GM12872 (cell line): Measurements from ENCODE around the gene PPP1R14B.

ENCODE experiments used
- TF ChIP-seq, protein P1 (sequence below): IDR thresholded peaks from 3 replicates; pipeline ENCODE4 v1.5.1; 2011; ENCODE audit warnings: low read depth, mild to moderate bottlenecking, low read length, moderate library complexity; ENCODE audit not compliant: insufficient read depth

Gene PPP1R14B

GRCh38 chr11:64250415-64251015 is 3.8 kb upstream of the PPP1R14B start:
- TF ChIP-seq, protein P1, sequence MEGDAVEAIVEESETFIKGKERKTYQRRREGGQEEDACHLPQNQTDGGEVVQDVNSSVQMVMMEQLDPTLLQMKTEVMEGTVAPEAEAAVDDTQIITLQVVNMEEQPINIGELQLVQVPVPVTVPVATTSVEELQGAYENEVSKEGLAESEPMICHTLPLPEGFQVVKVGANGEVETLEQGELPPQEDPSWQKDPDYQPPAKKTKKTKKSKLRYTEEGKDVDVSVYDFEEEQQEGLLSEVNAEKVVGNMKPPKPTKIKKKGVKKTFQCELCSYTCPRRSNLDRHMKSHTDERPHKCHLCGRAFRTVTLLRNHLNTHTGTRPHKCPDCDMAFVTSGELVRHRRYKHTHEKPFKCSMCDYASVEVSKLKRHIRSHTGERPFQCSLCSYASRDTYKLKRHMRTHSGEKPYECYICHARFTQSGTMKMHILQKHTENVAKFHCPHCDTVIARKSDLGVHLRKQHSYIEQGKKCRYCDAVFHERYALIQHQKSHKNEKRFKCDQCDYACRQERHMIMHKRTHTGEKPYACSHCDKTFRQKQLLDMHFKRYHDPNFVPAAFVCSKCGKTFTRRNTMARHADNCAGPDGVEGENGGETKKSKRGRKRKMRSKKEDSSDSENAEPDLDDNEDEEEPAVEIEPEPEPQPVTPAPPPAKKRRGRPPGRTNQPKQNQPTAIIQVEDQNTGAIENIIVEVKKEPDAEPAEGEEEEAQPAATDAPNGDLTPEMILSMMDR = no peak

DNA sequence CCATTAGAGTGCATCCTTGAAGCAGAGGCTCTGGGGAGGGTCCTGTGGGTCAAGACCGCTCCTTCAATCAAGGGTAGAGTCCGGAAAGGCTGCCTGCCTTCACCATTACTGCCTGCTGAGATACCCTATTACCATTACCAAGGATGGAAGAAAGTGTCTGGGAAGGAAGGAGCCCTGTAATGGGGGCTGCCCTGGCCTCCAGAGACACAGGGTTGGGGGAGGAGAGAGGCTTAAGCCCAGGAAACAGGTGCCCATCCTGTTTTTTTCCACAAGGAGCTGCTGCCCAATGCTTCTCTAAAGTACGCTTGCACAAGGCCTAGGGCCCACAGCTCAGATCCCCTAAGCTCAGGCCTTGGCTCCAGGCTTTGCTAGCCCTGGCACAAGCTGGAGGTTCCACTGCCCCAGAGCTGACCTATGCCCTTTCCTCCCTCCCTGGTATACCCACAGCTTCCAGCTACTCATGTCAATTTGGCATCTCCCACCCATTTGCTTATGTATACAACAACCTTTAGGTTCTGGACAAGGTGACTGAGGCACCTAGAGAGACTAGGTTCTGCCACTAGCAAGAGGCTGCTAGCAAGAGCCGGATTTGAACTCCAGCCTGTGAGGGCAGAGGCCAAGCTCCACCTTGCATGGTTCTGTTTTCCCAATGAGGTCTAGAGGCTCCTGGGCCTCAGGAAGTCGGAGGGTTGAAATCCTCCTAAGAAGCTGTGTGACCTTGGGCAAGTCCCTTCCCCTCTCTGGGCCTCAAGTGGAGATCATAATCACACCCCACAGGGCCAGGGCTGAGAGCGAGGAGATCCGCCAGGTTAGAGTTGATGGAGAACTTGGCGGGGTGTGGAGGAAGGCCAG is 3.0 kb upstream of the PPP1R14B start:
- TF ChIP-seq, protein P1 = no peak

GRCh38 chr11:64249038-64249437 is 2.3 kb upstream of the PPP1R14B start:
- TF ChIP-seq, protein P1 = no peak

- TF ChIP-seq, protein P1 = no peak
These were observed 1.8 kb upstream of the PPP1R14B start for GRCh38 chr11:64248578-64248977.

DNA sequence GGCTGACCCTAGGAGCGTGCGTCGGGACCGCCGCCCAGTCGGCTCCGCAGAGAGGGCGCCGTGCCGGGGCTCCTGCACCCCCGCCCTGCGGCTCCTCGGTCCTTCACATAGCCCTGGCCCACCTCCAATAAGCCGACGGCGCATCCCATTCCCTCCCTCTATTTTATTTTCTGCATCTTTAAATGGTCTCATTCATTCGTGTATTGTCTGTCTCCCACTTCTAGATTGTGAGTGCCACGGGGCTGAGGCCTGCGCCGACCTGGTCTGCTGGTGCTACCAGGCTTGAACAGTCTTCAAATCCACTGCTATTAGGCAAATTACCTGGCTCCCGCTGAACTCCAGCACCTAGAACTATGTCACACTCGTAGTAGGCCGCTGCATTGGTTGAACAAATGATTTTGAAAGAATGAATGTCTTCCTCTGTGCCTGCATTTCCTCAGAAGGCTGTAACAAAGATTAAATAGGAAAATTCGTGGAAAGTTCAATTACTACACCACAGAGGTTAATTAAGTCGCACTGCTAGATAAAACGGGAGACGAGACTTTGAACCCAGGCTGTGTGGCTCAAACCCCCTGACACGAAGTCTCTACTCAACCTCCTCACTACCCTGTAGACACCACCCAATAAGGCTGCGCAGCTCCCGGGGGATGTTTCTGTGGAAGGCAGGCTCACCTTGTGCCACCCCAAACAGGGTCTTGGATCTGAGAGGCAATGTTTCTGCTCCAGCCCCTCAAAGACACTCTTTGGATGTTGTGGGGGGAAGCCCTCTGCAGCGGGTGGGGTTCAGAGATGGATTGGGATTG is 1.2 kb upstream of the PPP1R14B start:
- TF ChIP-seq, protein P1 = no peak

DNA sequence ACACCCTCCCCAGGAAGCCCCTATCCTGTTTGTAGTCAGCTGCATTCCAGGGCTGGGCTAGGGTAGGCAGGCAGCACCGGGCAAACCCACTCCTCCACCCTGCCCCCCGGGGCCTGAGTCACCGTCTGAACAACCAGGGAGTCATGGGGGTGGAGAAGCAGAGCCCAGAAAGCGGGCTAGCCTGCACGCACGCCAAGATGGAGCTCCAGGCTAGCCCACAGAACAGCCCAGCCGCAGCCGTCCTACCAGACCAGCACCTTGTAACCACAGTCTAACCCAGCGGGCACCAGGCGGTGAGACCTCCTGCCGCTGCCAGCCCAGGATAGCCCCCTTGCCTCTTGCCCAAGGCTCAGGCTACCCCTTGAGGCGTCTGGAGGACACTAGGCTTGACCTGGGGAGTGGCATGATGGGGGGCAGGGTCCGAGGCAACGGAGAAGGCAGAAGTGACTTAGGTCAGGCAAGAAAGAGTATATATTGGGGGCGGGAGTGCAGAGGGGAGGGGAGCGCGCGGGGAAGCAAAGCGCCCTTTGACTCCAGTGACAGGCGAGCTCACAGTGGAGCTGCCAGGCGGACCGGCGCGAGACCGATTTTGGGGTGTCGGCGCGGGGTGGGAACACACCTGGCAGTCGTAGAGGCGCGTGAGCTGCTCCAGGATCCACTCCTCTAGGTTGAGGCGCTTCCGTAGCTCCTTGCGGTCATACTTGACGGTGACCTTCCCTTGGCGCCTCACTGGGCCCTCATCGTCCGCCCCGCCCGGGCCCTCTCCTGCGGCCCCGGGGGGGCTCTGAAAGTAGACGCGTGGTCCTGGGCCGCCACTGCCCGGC is 734 bp downstream of the PPP1R14B start:
- TF ChIP-seq, protein P1 = no peak

- TF ChIP-seq, protein P1 = no peak
These were observed 1.3 kb downstream of the PPP1R14B start for GRCh38 chr11:64245401-64245796.
